A673 (cell line): ENCODE measurements around the gene PLIN4.

ENCODE experiments used
- CTCF ChIP-seq: fragments of 300-800, 200-600 bp; sonication (generic); conservative IDR thresholded peaks from 2 replicates; pipeline ENCODE4 v1.5.1; 2017; ENCODE audit warnings: low read depth, mild to moderate bottlenecking, antibody characterized with exemption, low read length, moderate library complexity, mixed read lengths
- EZH2 ChIP-seq: fragments of 200-600 bp; sonication (generic); IDR thresholded peaks from 2 replicates; pipeline ENCODE4 v1.6.1; 2017; ENCODE audit warnings: borderline replicate concordance, low read depth, mild to moderate bottlenecking, mixed read lengths, antibody characterized with exemption, low read length; ENCODE audit not compliant: poor library complexity, severe bottlenecking

DNA sequence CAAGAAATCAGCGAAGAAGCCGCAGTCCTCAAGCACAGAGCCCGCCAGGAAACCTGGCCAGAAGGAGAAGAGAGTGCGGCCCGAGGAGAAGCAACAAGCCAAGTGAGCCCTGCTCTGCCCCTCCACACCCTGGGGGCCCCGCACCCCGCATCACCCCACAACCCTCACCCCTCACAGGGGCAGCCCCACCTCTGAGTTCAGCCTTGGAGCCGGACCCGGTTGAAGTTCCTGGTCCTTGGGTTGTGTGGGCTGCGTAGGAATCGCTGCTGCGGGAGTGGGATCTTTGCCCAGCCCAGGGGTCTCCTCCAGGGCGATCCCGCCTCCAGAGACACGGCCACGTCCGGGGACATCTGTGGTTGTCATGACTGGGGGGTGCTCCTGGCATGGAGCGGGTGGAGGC lies 22.0 kb downstream of the PLIN4 start:
- TF ChIP-seq EZH2 (no peak), CTCF (no peak)
